Gastrocnemius medialis (tissue), 4 donors: ENCODE measurements around the gene ANKRD39. TPM values are rescaled to one million over a fixed set of nuclear protein-coding genes. Genes with fewer than 3 reads are reported as not detected.
A peak's percentile ranks its signal among the peaks of the same experiment; 100 is the strongest.

Experiments
- ATAC-seq, 2 donors: fragments of 150-250 bp; one replicate each; pipeline ENCODE4 v1.9.1; 2016
- DNase-seq, 2 donors: peaks; one replicate each; pipeline ENCODE4 v3.0.0-alpha.2; 2019
- H3K27ac ChIP-seq, 4 donors: fragments of 200-600 bp; sonication (generic); 1 replicate in 1 of 4; 2 replicates in 3 of 4; pipeline ENCODE4 v1.5.1; 2016 to 2018; ENCODE audit warnings: mild to moderate bottlenecking in 2 of 4, moderate library complexity in 1 of 4
- H3K27me3 ChIP-seq, 3 donors: fragments of 200-600 bp; sonication (generic) in 2 of 3; 1 replicate in 1 of 3; 2 replicates in 2 of 3; pipeline versions ENCODE4 v1.5.1 to v1.6.0; 2016 to 2019; ENCODE audit warnings: mild to moderate bottlenecking in 1 of 3, moderate library complexity in 1 of 3
- H3K36me3 ChIP-seq, 2 donors: fragments of 200-600 bp; sonication (generic) in 1 of 2; one replicate each; pipeline ENCODE4 v1.5.1; 2017 to 2018
- H3K4me1 ChIP-seq, 2 donors: fragments of 200-600 bp; sonication (generic) in 1 of 2; one replicate each; pipeline ENCODE4 v1.5.1; 2016 to 2017; ENCODE audit warnings: mild to moderate bottlenecking in 2 of 2
- H3K4me3 ChIP-seq, 4 donors: fragments of 200-600 bp; sonication (generic) in 3 of 4; 1 replicate in 1 of 4; 2 replicates in 3 of 4; pipeline ENCODE4 v1.5.1; 2016 to 2019; ENCODE audit warnings: mild to moderate bottlenecking in 2 of 4
- H3K9me3 ChIP-seq, 3 donors: fragments of 200-600 bp; sonication (generic) in 2 of 3; 1 replicate in 1 of 3; 2 replicates in 2 of 3; pipeline ENCODE4 v1.5.1; 2016 to 2019
- CTCF ChIP-seq, 5 experiments: fragments of 450-650 bp in 3 of 5; fragments of 200-600 bp in 2 of 5; sonication (generic) in 2 of 5; IDR thresholded peaks in 4 of 5; conservative IDR thresholded peaks in 1 of 5; 1 replicate in 4 of 5; 2 replicates in 1 of 5; pipeline ENCODE4 v1.5.1; 2016 to 2019; ENCODE audit warnings: antibody characterized with exemption in 5 of 5, mild to moderate bottlenecking in 3 of 5, moderate library complexity in 3 of 5
- POLR2A ChIP-seq, 2 donors: fragments of 450-650 bp; IDR thresholded peaks; one replicate each; pipeline ENCODE4 v1.6.1; 2017; ENCODE audit warnings: antibody characterized with exemption in 2 of 2, mild to moderate bottlenecking in 2 of 2, moderate library complexity in 2 of 2
- in situ Hi-C, 4 donors: fragments of 200-750 bp; cut with MboI; loops; one replicate each; pipeline versions ENCODE4 v1.15.0 to v1.8.0; 2017; ENCODE audit warnings: low sequenced_read_pairs in 4 of 4
- intact Hi-C: fragments of 100-400 bp; cut with DNase I; formaldehyde crosslinking; loops from one replicate; pipeline ENCODE4 v1.15.1; 2023; ENCODE audit warnings: low total_unique reads
- total RNA-seq, 4 donors: library from RNA; depleted of rRNA; stranded (reverse); fragments of >200 nt; gene quantifications; one replicate each; pipeline versions ENCODE4 v1.1.0 to v1.2.3, GENCODE V29; 2016

ANKRD39 gene
- total RNA-seq, 4 donors from 2014 or later: 25.8 to 50.6 (median 43.8) TPM

DNA sequence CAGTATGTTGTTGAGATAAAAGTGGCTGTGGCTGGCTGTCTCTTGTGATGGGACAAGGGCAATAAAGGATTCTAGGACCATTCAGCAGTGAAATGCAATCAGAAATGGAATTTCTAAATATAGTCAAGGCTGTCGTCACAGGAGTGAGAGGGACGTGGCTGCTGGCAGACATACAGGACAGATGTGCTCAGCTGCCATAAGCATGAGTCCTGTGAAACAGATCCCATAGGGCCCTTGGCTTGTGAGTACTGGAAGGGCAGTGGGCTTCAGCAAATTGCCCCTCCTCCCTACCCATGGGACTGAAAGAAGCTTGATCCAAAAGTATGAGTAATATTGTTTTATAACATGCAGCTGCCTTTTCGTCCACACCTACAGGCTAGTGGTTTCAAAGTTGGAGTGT lies 45.9 kb downstream of the ANKRD39 start:
- in situ Hi-C loops (no loop called here), intact Hi-C loops (no loop called here)
- TF ChIP-seq POLR2A (IDR thresholded peaks at IDR 0.05) (no peak), CTCF (IDR thresholded peaks at IDR 0.05 in 4 of 5, conservative IDR thresholded peaks at IDR 0.05 in 1 of 5) (no peak)
- Histone ChIP-seq H3K27ac (peak overlapping the region; percentile 33 to 75 (median 68)), H3K27me3 (no peaks in the 10 kb centered on the region), H3K4me1 (peaks cover 17 to 18% of the 10 kb centered on the region in 2 donors), H3K9me3 (no peaks in the 10 kb centered on the region), H3K4me3 (no peak overlapping the region), H3K36me3 (no peaks in the 10 kb centered on the region)
- peak; percentile 59 to 80 for DNase-seq
- peak in 1 of 2 donors; percentile 3 for ATAC-seq

DNA sequence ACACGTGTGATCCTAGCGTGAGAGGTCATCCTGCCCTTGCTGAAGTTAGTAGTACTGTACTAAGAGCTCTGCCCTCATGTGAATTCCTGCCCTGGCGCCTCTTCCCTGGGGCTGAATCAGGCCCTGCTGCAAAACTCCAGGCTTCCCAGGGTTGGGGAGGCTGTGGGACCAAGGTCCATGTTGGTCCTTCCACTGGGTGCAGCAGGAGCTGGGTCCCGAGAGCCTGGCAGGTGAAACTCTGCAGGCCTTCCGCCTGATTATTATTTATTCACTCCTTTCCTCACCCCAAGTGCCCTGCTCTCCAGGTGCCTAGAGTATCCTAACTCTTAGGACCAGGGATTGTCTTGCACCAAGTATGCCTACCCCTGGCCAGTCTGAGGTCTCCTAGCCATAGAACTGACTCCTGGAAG lies 47.0 kb downstream of the ANKRD39 start:
- Histone ChIP-seq H3K4me3 (no peak overlapping the region), H3K4me1 (peaks cover 17 to 18% of the 10 kb centered on the region in 2 donors), H3K36me3 (no peaks in the 10 kb centered on the region), H3K27ac (peak overlapping the region; percentile 33 to 75 (median 68)), H3K27me3 (no peaks in the 10 kb centered on the region), H3K9me3 (no peaks in the 10 kb centered on the region)
- DNase-seq (no peak), ATAC-seq (no peak)
- intact Hi-C loops (no loop called here), in situ Hi-C loops (no loop called here)
- no peak for TF ChIP-seq POLR2A (IDR thresholded peaks at IDR 0.05)
- no peak for TF ChIP-seq CTCF (IDR thresholded peaks at IDR 0.05 in 4 of 5, conservative IDR thresholded peaks at IDR 0.05 in 1 of 5)

DNA sequence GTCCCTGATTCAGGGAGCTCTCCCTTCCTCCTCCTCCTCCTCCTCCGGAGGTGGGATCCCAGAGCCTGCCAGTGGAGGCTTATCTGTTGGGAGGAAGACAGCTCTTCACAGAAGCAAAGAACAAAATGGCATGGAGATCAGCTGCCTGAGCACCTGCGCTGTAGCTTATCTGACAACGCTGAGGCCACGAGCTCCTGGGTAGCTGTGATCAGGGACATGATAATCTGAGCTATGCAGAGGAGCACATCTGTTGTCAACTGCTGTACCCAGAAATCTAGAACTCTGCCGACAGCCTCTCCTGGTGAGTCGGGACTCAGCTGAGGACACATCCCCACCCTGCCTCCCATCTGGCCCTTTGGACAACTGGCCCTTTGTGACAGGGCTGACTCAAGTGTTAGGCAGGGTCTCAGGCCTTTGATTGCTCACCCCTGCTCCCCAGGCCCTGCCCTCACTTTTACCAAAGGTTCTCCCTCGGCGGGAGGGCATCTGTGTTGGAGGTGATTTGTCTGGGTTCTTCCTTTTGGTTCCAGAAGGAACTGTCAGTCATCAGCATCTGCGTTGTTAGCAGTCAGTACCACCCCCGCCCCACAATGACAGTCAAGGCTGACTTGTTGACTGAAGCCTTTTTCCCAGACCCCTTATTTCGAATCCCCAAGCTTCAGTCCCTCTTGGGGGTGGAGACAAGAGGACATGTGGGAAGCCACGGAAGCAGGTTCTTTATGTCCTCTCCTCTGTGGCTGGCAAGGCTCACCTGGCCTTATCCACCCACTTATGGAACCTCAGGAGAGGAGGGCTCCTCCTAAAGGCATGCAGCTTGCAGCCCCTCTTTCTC lies 47.6 kb downstream of the ANKRD39 start:
- no peak for TF ChIP-seq CTCF (IDR thresholded peaks at IDR 0.05 in 4 of 5, conservative IDR thresholded peaks at IDR 0.05 in 1 of 5)
- TF ChIP-seq POLR2A (IDR thresholded peaks at IDR 0.05): no peak
- Histone ChIP-seq H3K27ac (peak overlapping the region in 3 of 4 donors; percentile 37 to 70 (median 50)), H3K36me3 (no peaks in the 10 kb centered on the region), H3K4me3 (no peak overlapping the region), H3K9me3 (no peaks in the 10 kb centered on the region), H3K27me3 (no peaks in the 10 kb centered on the region), H3K4me1 (peaks cover 16 to 17% of the 10 kb centered on the region in 2 donors)
- in situ Hi-C loops (no loop called here), intact Hi-C loops (no loop called here)
- no peak for ATAC-seq
- no peak for DNase-seq

- no peaks in the 10 kb centered on the region for H3K27me3 ChIP-seq
- in situ Hi-C loops (no loop called here), intact Hi-C loops (no loop called here)
- no peaks in the 10 kb centered on the region for H3K9me3 ChIP-seq
- DNase-seq: no peak
- no peak for TF ChIP-seq CTCF (IDR thresholded peaks at IDR 0.05 in 4 of 5, conservative IDR thresholded peaks at IDR 0.05 in 1 of 5)
- TF ChIP-seq POLR2A (IDR thresholded peaks at IDR 0.05): no peak
- H3K4me1 ChIP-seq: peaks cover 13 to 14% of the 10 kb centered on the region in 2 donors
- peak overlapping the region in 3 of 4 donors; percentile 8 to 50 (median 18) for H3K27ac ChIP-seq
- no peaks in the 10 kb centered on the region for H3K36me3 ChIP-seq
- ATAC-seq: no peak
- no peak overlapping the region for H3K4me3 ChIP-seq
These were observed 48.5 kb downstream of the ANKRD39 start for GRCh38 chr2:96809216-96809882.
